ENCODE results near the gene DEUP1. TPM values are rescaled to one million over a fixed set of nuclear protein-coding genes. Genes with fewer than 3 reads are reported as not detected.

The DEUP1 gene
- total and polyA plus RNA-seq, 9 of the 15 experiments (the other 6 are each of a cell fraction or from before 2014, with no cell fraction given): 1.4 to 10.9 (median 9.3) TPM

DNA sequence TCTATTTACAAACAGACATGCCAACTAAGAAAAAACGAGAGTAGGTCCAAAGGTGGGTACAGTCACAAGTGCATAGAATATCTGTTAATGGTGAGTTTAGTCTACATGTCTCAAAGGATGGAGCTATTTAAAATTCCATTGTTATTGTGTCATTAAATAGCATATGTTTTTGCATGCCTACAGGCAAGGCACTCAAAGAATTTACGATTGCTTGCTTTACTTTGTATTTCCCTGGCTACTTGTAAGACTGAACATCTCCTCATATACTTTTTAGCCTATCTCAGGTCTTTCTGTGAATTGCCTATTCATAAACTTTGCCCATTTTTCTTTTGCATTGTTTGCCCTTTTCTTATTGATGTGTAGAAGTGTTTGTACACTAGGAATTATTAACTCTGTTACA lies 39.7 kb downstream of the DEUP1 start:
- Histone ChIP-seq H3K4me3 (no peak overlapping the region), H2AFZ (ENCODE audit: low read depth, low read length) (no peak overlapping the region), H4K20me1 (replicated peaks; ENCODE audit: control insufficient read depth, insufficient read depth, low read length) (no peaks in the 10 kb centered on the region), H3K4me2 (ENCODE audit: insufficient read depth, low read length) (no peak overlapping the region), H3K9me3 (replicated peaks; ENCODE audit: control insufficient read depth, insufficient read depth, low read depth, low read length) (no peaks in the 10 kb centered on the region; the same call in 1 of the 2 replicates), H3K27me3 (ENCODE audit: control insufficient read depth in 2 of 2, insufficient read depth in 2 of 2, low read length in 2 of 2) (no peaks in the 10 kb centered on the region), H3K4me1 (replicated peaks in 1 of 2; ENCODE audit: control insufficient read depth in 2 of 2, insufficient read depth in 2 of 2, low read length in 2 of 2) (no peaks in the 10 kb centered on the region; a peak in 1 of 5 replicates), H3K79me2 (ENCODE audit: control insufficient read depth, insufficient read depth, low read length) (no peaks in the 10 kb centered on the region), H3K36me3 (ENCODE audit: control insufficient read depth, insufficient read depth, low read length) (peaks cover 3% of the 10 kb centered on the region; the same call in 1 of the 3 replicates), H3K9ac (ENCODE audit: insufficient read depth in 1 of 2, low read depth in 2 of 2, low read length in 2 of 2) (no peak overlapping the region), H3K27ac (ENCODE audit: extremely low read depth, low read depth, low read length) (no peak overlapping the region), H3K9me1 (ENCODE audit: control insufficient read depth, insufficient read depth, low read length) (no peaks in the 10 kb centered on the region)
- DNase-seq (ENCODE audit: extremely low read depth in 1 of 4, low spot score in 3 of 4): no peak
- TF ChIP-seq, protein P1, sequence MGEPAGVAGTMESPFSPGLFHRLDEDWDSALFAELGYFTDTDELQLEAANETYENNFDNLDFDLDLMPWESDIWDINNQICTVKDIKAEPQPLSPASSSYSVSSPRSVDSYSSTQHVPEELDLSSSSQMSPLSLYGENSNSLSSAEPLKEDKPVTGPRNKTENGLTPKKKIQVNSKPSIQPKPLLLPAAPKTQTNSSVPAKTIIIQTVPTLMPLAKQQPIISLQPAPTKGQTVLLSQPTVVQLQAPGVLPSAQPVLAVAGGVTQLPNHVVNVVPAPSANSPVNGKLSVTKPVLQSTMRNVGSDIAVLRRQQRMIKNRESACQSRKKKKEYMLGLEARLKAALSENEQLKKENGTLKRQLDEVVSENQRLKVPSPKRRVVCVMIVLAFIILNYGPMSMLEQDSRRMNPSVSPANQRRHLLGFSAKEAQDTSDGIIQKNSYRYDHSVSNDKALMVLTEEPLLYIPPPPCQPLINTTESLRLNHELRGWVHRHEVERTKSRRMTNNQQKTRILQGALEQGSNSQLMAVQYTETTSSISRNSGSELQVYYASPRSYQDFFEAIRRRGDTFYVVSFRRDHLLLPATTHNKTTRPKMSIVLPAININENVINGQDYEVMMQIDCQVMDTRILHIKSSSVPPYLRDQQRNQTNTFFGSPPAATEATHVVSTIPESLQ (CRISPR knock-in tag; IDR thresholded peaks at IDR 0.05): no peak
- TF ChIP-seq, protein P2, sequence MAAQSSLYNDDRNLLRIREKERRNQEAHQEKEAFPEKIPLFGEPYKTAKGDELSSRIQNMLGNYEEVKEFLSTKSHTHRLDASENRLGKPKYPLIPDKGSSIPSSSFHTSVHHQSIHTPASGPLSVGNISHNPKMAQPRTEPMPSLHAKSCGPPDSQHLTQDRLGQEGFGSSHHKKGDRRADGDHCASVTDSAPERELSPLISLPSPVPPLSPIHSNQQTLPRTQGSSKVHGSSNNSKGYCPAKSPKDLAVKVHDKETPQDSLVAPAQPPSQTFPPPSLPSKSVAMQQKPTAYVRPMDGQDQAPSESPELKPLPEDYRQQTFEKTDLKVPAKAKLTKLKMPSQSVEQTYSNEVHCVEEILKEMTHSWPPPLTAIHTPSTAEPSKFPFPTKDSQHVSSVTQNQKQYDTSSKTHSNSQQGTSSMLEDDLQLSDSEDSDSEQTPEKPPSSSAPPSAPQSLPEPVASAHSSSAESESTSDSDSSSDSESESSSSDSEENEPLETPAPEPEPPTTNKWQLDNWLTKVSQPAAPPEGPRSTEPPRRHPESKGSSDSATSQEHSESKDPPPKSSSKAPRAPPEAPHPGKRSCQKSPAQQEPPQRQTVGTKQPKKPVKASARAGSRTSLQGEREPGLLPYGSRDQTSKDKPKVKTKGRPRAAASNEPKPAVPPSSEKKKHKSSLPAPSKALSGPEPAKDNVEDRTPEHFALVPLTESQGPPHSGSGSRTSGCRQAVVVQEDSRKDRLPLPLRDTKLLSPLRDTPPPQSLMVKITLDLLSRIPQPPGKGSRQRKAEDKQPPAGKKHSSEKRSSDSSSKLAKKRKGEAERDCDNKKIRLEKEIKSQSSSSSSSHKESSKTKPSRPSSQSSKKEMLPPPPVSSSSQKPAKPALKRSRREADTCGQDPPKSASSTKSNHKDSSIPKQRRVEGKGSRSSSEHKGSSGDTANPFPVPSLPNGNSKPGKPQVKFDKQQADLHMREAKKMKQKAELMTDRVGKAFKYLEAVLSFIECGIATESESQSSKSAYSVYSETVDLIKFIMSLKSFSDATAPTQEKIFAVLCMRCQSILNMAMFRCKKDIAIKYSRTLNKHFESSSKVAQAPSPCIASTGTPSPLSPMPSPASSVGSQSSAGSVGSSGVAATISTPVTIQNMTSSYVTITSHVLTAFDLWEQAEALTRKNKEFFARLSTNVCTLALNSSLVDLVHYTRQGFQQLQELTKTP (IDR thresholded peaks at IDR 0.05; ENCODE audit: low read depth in 1 of 2, partially characterized antibody in 2 of 2): peak in 1 of 2 experiments; percentile 98
- TF ChIP-seq NR4A1 (CRISPR knock-in tag; IDR thresholded peaks at IDR 0.05) (no peak), NR4A1 (tag; IDR thresholded peaks at IDR 0.05) (no peak)
- intact Hi-C loops (cut with micrococcal nuclease): no loop called here
- in situ Hi-C loops (cut with MboI): no loop called here
- no TSS peak for BruUV-seq (replicated peaks)
- 48% methylated on average over 2 of the region's 2 CpGs for WGBS (ENCODE audit: insufficient coverage, low coverage, missing lambda C conversion rate)
- no peak for FAIRE-seq
- POLR2A ChIA-PET: no interaction called here
- CTCF ChIA-PET (ENCODE audit: low intra/inter-chr PET ratio): no interaction called here
- ATAC-seq: no peak
